Glutamatergic neuron (in vitro differentiated cells): ENCODE measurements around the gene SLC38A10. TPM values are rescaled to one million over a fixed set of nuclear protein-coding genes. Genes with fewer than 3 reads are reported as not detected.
A peak's percentile ranks its signal among the peaks of the same experiment; 100 is the strongest.

Experiments
- DNase-seq: peaks from one replicate; pipeline ENCODE4 v3.0.0; 2022
- H3K27ac Mint-ChIP-seq: one replicate; pipeline ENCODE4 v1.8.0; 2020; ENCODE audit warnings: mild to moderate bottlenecking, mixed read lengths, inconsistent platforms; ENCODE audit not compliant: unreplicated experiment
- H3K27me3 Mint-ChIP-seq: one replicate; pipeline ENCODE4 v1.8.0; 2020; ENCODE audit warnings: mild to moderate bottlenecking, moderate library complexity, mixed read lengths, inconsistent platforms; ENCODE audit not compliant: unreplicated experiment
- H3K36me3 Mint-ChIP-seq: one replicate; pipeline ENCODE4 v1.8.0; 2020; ENCODE audit warnings: mild to moderate bottlenecking, mixed read lengths, inconsistent platforms; ENCODE audit not compliant: unreplicated experiment
- H3K4me1 Mint-ChIP-seq: one replicate; pipeline ENCODE4 v1.8.0; 2020; ENCODE audit warnings: mild to moderate bottlenecking, low read depth, mixed read lengths, inconsistent platforms; ENCODE audit not compliant: unreplicated experiment
- H3K4me3 Mint-ChIP-seq: one replicate; pipeline ENCODE4 v1.8.0; 2020; ENCODE audit warnings: mild to moderate bottlenecking, mixed read lengths, inconsistent platforms; ENCODE audit not compliant: unreplicated experiment
- H3K9me3 Mint-ChIP-seq: one replicate; pipeline ENCODE4 v1.8.0; 2020; ENCODE audit warnings: mild to moderate bottlenecking, moderate library complexity, mixed read lengths, inconsistent platforms; ENCODE audit not compliant: unreplicated experiment
- CTCF ChIP-seq: fragments of 200-600 bp; sonication (generic); IDR thresholded peaks from one replicate; pipeline ENCODE4 v1.5.0; 2021; ENCODE audit not compliant: partially characterized antibody, unreplicated experiment
- total RNA-seq: library from RNA; stranded (reverse); fragmentation: NEBNext Ultra II Directional; extraction: Animal tissue kit (Norgen Biotek cat#: 25700); gene quantifications from one replicate; pipeline ENCODE4 v1.2.1, GENCODE V29; 2021; ENCODE audit not compliant: unreplicated experiment

The SLC38A10 gene
- total RNA-seq, 1 donor from 2014 or later, result 92.4 TPM

GRCh38 chr17:81290230-81290629 lies 4.9 kb downstream of the SLC38A10 start:
- peaks cover 10% of the 10 kb centered on the region for H3K27me3 Mint-ChIP-seq
- TF ChIP-seq CTCF, result no peak
- peaks cover 2% of the 10 kb centered on the region for H3K9me3 Mint-ChIP-seq
- no peak for DNase-seq
- peaks cover 15% of the 10 kb centered on the region for H3K4me1 Mint-ChIP-seq
- no peak overlapping the region for H3K4me3 Mint-ChIP-seq
- no peak overlapping the region for H3K27ac Mint-ChIP-seq
- no peaks in the 10 kb centered on the region for H3K36me3 Mint-ChIP-seq

- H3K4me3 Mint-ChIP-seq, result no peak overlapping the region
- H3K27me3 Mint-ChIP-seq, result peaks cover 9% of the 10 kb centered on the region
- peaks cover 2% of the 10 kb centered on the region for H3K9me3 Mint-ChIP-seq
- no peak for DNase-seq
- no peak overlapping the region for H3K27ac Mint-ChIP-seq
- no peaks in the 10 kb centered on the region for H3K36me3 Mint-ChIP-seq
- H3K4me1 Mint-ChIP-seq, result peaks cover 20% of the 10 kb centered on the region
- TF ChIP-seq CTCF, result no peak
These were observed 5.5 kb downstream of the SLC38A10 start for GRCh38 chr17:81289627-81290026.

GRCh38 chr17:81288715-81289114 lies 6.4 kb downstream of the SLC38A10 start:
- Mint-ChIP-seq H3K9me3 (peaks cover 2% of the 10 kb centered on the region), H3K27me3 (peaks cover 10% of the 10 kb centered on the region), H3K4me3 (no peak overlapping the region), H3K36me3 (no peaks in the 10 kb centered on the region), H3K4me1 (peaks cover 21% of the 10 kb centered on the region), H3K27ac (peak overlapping the region; percentile 38)
- no peak for DNase-seq
- no peak for TF ChIP-seq CTCF

- H3K36me3 Mint-ChIP-seq, result no peaks in the 10 kb centered on the region
- H3K27ac Mint-ChIP-seq, result no peak overlapping the region
- H3K27me3 Mint-ChIP-seq, result peaks cover 10% of the 10 kb centered on the region
- no peak for DNase-seq
- TF ChIP-seq CTCF, result no peak
- H3K4me1 Mint-ChIP-seq, result peaks cover 21% of the 10 kb centered on the region
- peaks cover 2% of the 10 kb centered on the region for H3K9me3 Mint-ChIP-seq
- H3K4me3 Mint-ChIP-seq, result peak overlapping the region; percentile 25
These were observed 7.2 kb downstream of the SLC38A10 start for GRCh38 chr17:81287741-81288430.

DNA sequence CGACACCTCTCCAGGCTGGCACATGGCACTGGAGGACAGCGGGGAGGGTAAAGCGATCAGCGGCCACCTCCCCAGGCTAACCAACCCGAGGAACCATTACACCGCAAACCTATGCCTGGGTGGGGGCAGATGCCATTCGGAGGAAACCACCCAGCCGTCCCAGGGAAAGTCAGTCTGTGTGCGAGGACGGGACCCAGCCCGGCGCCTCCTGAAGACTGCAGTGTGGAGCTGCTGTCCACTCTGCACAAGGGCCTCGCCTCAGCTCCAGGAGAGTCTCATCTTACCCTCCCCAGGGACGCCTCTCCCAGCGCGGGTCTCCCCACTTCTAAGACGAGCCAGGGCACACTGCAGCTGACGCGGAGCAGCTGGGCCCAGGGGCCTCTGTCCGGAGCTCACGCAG lies 8.0 kb downstream of the SLC38A10 start:
- no peak for TF ChIP-seq CTCF
- DNase-seq, result peak; percentile 45
- Mint-ChIP-seq H3K9me3 (peaks cover 2% of the 10 kb centered on the region), H3K36me3 (no peaks in the 10 kb centered on the region), H3K27ac (peak overlapping the region; percentile 66), H3K4me1 (peaks cover 21% of the 10 kb centered on the region), H3K27me3 (peaks cover 10% of the 10 kb centered on the region), H3K4me3 (peak overlapping the region; percentile 46)
